Heart left ventricle (tissue), 13 donors: ENCODE results near the gene ABCA1.

Experiments
- CTCF ChIP-seq, 12 donors: fragments of 200-600 bp; sonication (generic) in 4 of 12; IDR thresholded peaks; one replicate each; pipeline versions ENCODE4 v1.5.0 to v1.8.0; 2018 to 2022; ENCODE audit warnings: antibody characterized with exemption in 12 of 12, mild to moderate bottlenecking in 5 of 12
- POLR2A ChIP-seq, 2 donors: fragments of 450-650 bp; IDR thresholded peaks; one replicate each; pipeline ENCODE4 v1.6.1; 2017; ENCODE audit warnings: antibody characterized with exemption in 2 of 2, mild to moderate bottlenecking in 2 of 2, moderate library complexity in 2 of 2
- donor health status: ischemic (EF 13 %, LVEDD 7.1; RV severe dilation, severe dysfunction).
- donor health status: DM: no; HTN: yes; CAD: no.
- donor health status: DM: no; HTN: no; CAD: no.
- donor health status: ischemic (EF 25% LVEDD 6.9; RV normal size, moderate dysfunction).
- donor health status: ischemic (EF 25% LVEDD 5.7; RV mildly dilated, moderate dysfunction).
- donor health status: ischemic (EF 35%, LVEDD 5.7; RV mildly dilated, moderate dysfunction).
- donor health status: nonischemic (EF 11% LVEDD 7.7; RV severe dilation, severe dysfunction).
- donor health status: DM: yes; HTN: yes; CAD: no.
- donor health status: PGD.
- donor health status: ischemic (EF 29% LVEDD 5.4; RV normal size, mild dysfunction).
- donor health status: nonischemic (EF 23%, LVEDD 6.1; RV moderate dilation, normal function).

- TF ChIP-seq CTCF (IDR thresholded peaks at IDR 0.05) (no peak), POLR2A (IDR thresholded peaks at IDR 0.05) (no peak)
Observed at GRCh38 chr9:104915753-104916152, 12.2 kb downstream of the ABCA1 start.
